GM23338 (cell line): ENCODE results near the gene OLIG1. TPM values are rescaled to one million over a fixed set of nuclear protein-coding genes. Genes with fewer than 3 reads are reported as not detected.

Experiments used
- ATAC-seq: fragments of 200-7000 bp; cut with Tn5 transposase; 3 replicates; pipeline ENCODE4 v1.9.1; 2020
- DNase-seq: peaks from one replicate; pipeline ENCODE4 v3.0.0-alpha.2; 2015; ENCODE audit warnings: low spot score
- H2AFZ ChIP-seq: fragments of 200-600 bp; sonication (generic); 2 replicates; pipeline ENCODE4 v1.8.0; 2016; ENCODE audit warnings: antibody characterized with exemption, mild to moderate bottlenecking, moderate library complexity
- H3F3A ChIP-seq: fragments of 200-600 bp; sonication (generic); replicated peaks from 2 replicates; pipeline ENCODE4 v1.8.0; 2017; ENCODE audit warnings: antibody characterized with exemption, mixed run types, low read depth
- H3K27ac ChIP-seq: fragments of 200-600 bp; sonication (generic); 2 replicates; pipeline ENCODE4 v1.6.1; 2016; ENCODE audit warnings: low read depth
- H3K27me3 ChIP-seq: fragments of 200-600 bp; sonication (generic); 2 replicates; pipeline ENCODE4 v1.8.0; 2016; ENCODE audit warnings: mild to moderate bottlenecking, mixed run types, moderate library complexity; ENCODE audit not compliant: insufficient read depth
- H3K36me3 ChIP-seq: fragments of 200-600 bp; sonication (generic); 2 replicates; pipeline ENCODE4 v1.8.0; 2016; ENCODE audit warnings: mild to moderate bottlenecking; ENCODE audit not compliant: insufficient read depth
- H3K4me1 ChIP-seq: fragments of 200-600 bp; sonication (generic); 2 replicates; pipeline ENCODE4 v1.8.0; 2016; ENCODE audit warnings: mild to moderate bottlenecking, moderate library complexity; ENCODE audit not compliant: insufficient read depth
- H3K4me2 ChIP-seq: fragments of 200-600 bp; sonication (generic); 2 replicates; pipeline ENCODE4 v1.7.1; 2017; ENCODE audit warnings: mixed run types
- H3K4me3 ChIP-seq: fragments of 200-600 bp; sonication (generic); 2 replicates; pipeline ENCODE4 v1.6.1; 2016; ENCODE audit warnings: mixed run types
- H3K79me2 ChIP-seq: fragments of 200-600 bp; sonication (generic); replicated peaks from 2 replicates; pipeline ENCODE4 v1.8.0; 2017; ENCODE audit warnings: mild to moderate bottlenecking; ENCODE audit not compliant: insufficient read depth
- H3K9me2 ChIP-seq: fragments of 200-600 bp; sonication (generic); 2 replicates; pipeline ENCODE4 v1.8.0; 2017; ENCODE audit not compliant: insufficient read depth
- H4K20me1 ChIP-seq: fragments of 200-600 bp; sonication (generic); replicated peaks from 2 replicates; pipeline ENCODE4 v1.8.0; 2017; ENCODE audit warnings: mild to moderate bottlenecking; ENCODE audit not compliant: insufficient read depth
- H3K27ac Mint-ChIP-seq: 2 replicates; pipeline ENCODE4 v1.8.0; 2020; ENCODE audit warnings: inconsistent platforms, mild to moderate bottlenecking, moderate library complexity, mixed read lengths
- H3K27me3 Mint-ChIP-seq: 3 replicates; pipeline ENCODE4 v1.8.0; 2022; ENCODE audit warnings: low read depth, mild to moderate bottlenecking, moderate library complexity, mixed read lengths, inconsistent platforms; ENCODE audit not compliant: insufficient read depth, poor library complexity
- H3K36me3 Mint-ChIP-seq: 3 replicates; pipeline ENCODE4 v1.8.0; 2021; ENCODE audit warnings: low read depth, mild to moderate bottlenecking, inconsistent platforms, moderate library complexity, mixed read lengths
- H3K4me1 Mint-ChIP-seq: 3 replicates; pipeline ENCODE4 v1.8.0; 2020; ENCODE audit warnings: mild to moderate bottlenecking, inconsistent platforms, mixed read lengths
- H3K4me3 Mint-ChIP-seq: 3 replicates; pipeline ENCODE4 v1.8.0; 2021; ENCODE audit warnings: moderate library complexity, mild to moderate bottlenecking, inconsistent platforms, mixed read lengths
- H3K9me3 Mint-ChIP-seq: 3 replicates; pipeline ENCODE4 v1.8.0; 2020; ENCODE audit warnings: moderate library complexity, mild to moderate bottlenecking, inconsistent platforms, mixed read lengths
- CREB1 ChIP-seq: fragments of 250-450 bp; sonication (Bioruptor Pico); IDR thresholded peaks from 2 replicates; pipeline ENCODE4 v1.5.0; 2020; ENCODE audit warnings: low read depth, mild to moderate bottlenecking, moderate library complexity
- CTCF ChIP-seq, 2 experiments: fragments of 200-600 bp in 1 of 2; sonication (generic) in 1 of 2; conservative IDR thresholded peaks; 2 replicates each; pipeline versions ENCODE4 v1.5.1 to v1.6.1; 2016 to 2017; ENCODE audit warnings: antibody characterized with exemption in 2 of 2, low read depth in 2 of 2, mild to moderate bottlenecking in 2 of 2, moderate library complexity in 1 of 2
- EZH2 ChIP-seq: fragments of 200-600 bp; sonication (generic); IDR thresholded peaks from one replicate; pipeline ENCODE4 v1.8.0; 2017; ENCODE audit warnings: antibody characterized with exemption, mild to moderate bottlenecking, low read depth; ENCODE audit not compliant: unreplicated experiment
- EZH2phosphoT487 ChIP-seq: fragments of 200-600 bp; sonication (generic); IDR thresholded peaks from one replicate; pipeline ENCODE4 v1.8.1; 2018; ENCODE audit warnings: antibody characterized with exemption; ENCODE audit not compliant: unreplicated experiment
- JUNB ChIP-seq: IDR thresholded peaks from one replicate; pipeline ENCODE4 v1.6.1; 2016; ENCODE audit warnings: antibody characterized with exemption; ENCODE audit not compliant: unreplicated experiment
- NANOG ChIP-seq: IDR thresholded peaks from 2 replicates; pipeline ENCODE4 v1.6.1; 2016; ENCODE audit warnings: antibody characterized with exemption, borderline replicate concordance
- POLR2AphosphoS5 ChIP-seq: IDR thresholded peaks from 2 replicates; pipeline ENCODE4 v1.6.1; 2016; ENCODE audit warnings: antibody characterized with exemption, low read depth
- STAT1 ChIP-seq: IDR thresholded peaks from one replicate; pipeline ENCODE4 v1.6.1; 2016; ENCODE audit warnings: antibody characterized with exemption; ENCODE audit not compliant: unreplicated experiment
- ZNF114 ChIP-seq: fragments of 250-450 bp; sonication (Bioruptor Pico); IDR thresholded peaks from 2 replicates; pipeline ENCODE4 v1.5.0; 2020; ENCODE audit warnings: mild to moderate bottlenecking, moderate library complexity
- ZNF331 ChIP-seq: fragments of 250-450 bp; sonication (Bioruptor Pico); IDR thresholded peaks from 2 replicates; pipeline ENCODE4 v1.5.0; 2020; ENCODE audit warnings: low read depth, mild to moderate bottlenecking, moderate library complexity
- ZNF462 ChIP-seq: fragments of 250-450 bp; sonication (Bioruptor Pico); IDR thresholded peaks from 2 replicates; pipeline ENCODE4 v1.5.0; 2020; ENCODE audit warnings: mild to moderate bottlenecking, moderate library complexity
- polyA plus RNA-seq: library from polyadenylated mRNA; unstranded; fragments of >200 nt; fragmentation: Nextera tagmentation; extraction: Ambion mirVana; gene quantifications from 2 replicates; pipeline ENCODE4 v1.2.1, GENCODE V29; 2016
- total RNA-seq: library from RNA; depleted of rRNA; stranded (reverse); fragments of >200 nt; shearing (Covaris generic); gene quantifications from 2 replicates; pipeline ENCODE4 v1.2.3, GENCODE V29; 2014
- TF ChIP-seq, protein P1 (sequence below): IDR thresholded peaks from 2 replicates; pipeline ENCODE4 v1.6.1; 2016; ENCODE audit warnings: antibody characterized with exemption
- TF ChIP-seq, protein P2 (sequence below): IDR thresholded peaks from one replicate; pipeline ENCODE4 v1.6.1; 2018; ENCODE audit warnings: antibody characterized with exemption; ENCODE audit not compliant: unreplicated experiment

Gene OLIG1
- total and polyA plus RNA-seq, 2 experiments from 2014 or later: 0.14 to 0.81 TPM

GRCh38 chr21:33042812-33043211 is 27.1 kb upstream of the OLIG1 start:
- Histone ChIP-seq H3K4me2 (no peak overlapping the region), H4K20me1 (no peaks in the 10 kb centered on the region), H3K27me3 (peaks cover 13% of the 10 kb centered on the region), H3K4me1 (peaks cover 15% of the 10 kb centered on the region), H3K4me3 (no peak overlapping the region), H3F3A (no peaks in the 10 kb centered on the region), H3K79me2 (no peaks in the 10 kb centered on the region), H3K36me3 (no peaks in the 10 kb centered on the region), H2AFZ (no peak overlapping the region), H3K27ac (no peak overlapping the region), H3K9me2 (no peaks in the 10 kb centered on the region)
- DNase-seq (no peak), ATAC-seq (no peak)
- H3K27ac Mint-ChIP-seq: no peak overlapping the region
- peaks cover 6% of the 10 kb centered on the region for H3K27me3 Mint-ChIP-seq
- TF ChIP-seq ZNF114 (CRISPR knock-in tag) (no peak), JUNB (no peak), ZNF331 (CRISPR knock-in tag) (no peak), CTCF (conservative IDR thresholded peaks at IDR 0.05; ENCODE audit: low read depth in 2 of 2) (no peak), NANOG (no peak), ZNF462 (no peak), EZH2phosphoT487 (no peak), EZH2 (no peak), POLR2AphosphoS5 (no peak), CREB1 (no peak), STAT1 (no peak)
- TF ChIP-seq, protein P1, sequence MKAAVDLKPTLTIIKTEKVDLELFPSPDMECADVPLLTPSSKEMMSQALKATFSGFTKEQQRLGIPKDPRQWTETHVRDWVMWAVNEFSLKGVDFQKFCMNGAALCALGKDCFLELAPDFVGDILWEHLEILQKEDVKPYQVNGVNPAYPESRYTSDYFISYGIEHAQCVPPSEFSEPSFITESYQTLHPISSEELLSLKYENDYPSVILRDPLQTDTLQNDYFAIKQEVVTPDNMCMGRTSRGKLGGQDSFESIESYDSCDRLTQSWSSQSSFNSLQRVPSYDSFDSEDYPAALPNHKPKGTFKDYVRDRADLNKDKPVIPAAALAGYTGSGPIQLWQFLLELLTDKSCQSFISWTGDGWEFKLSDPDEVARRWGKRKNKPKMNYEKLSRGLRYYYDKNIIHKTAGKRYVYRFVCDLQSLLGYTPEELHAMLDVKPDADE: no peak
- TF ChIP-seq, protein P2, sequence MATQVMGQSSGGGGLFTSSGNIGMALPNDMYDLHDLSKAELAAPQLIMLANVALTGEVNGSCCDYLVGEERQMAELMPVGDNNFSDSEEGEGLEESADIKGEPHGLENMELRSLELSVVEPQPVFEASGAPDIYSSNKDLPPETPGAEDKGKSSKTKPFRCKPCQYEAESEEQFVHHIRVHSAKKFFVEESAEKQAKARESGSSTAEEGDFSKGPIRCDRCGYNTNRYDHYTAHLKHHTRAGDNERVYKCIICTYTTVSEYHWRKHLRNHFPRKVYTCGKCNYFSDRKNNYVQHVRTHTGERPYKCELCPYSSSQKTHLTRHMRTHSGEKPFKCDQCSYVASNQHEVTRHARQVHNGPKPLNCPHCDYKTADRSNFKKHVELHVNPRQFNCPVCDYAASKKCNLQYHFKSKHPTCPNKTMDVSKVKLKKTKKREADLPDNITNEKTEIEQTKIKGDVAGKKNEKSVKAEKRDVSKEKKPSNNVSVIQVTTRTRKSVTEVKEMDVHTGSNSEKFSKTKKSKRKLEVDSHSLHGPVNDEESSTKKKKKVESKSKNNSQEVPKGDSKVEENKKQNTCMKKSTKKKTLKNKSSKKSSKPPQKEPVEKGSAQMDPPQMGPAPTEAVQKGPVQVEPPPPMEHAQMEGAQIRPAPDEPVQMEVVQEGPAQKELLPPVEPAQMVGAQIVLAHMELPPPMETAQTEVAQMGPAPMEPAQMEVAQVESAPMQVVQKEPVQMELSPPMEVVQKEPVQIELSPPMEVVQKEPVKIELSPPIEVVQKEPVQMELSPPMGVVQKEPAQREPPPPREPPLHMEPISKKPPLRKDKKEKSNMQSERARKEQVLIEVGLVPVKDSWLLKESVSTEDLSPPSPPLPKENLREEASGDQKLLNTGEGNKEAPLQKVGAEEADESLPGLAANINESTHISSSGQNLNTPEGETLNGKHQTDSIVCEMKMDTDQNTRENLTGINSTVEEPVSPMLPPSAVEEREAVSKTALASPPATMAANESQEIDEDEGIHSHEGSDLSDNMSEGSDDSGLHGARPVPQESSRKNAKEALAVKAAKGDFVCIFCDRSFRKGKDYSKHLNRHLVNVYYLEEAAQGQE: no peak
- H3K9me3 Mint-ChIP-seq: no peaks in the 10 kb centered on the region
- H3K4me1 Mint-ChIP-seq: peaks cover 20% of the 10 kb centered on the region
- no peaks in the 10 kb centered on the region for H3K36me3 Mint-ChIP-seq
- no peak overlapping the region for H3K4me3 Mint-ChIP-seq
